Measurements from ENCODE around the gene GOSR2.
"Not testable (repeated sequence)": the region's sequence is repeated elsewhere in the genome, so short reads cannot be mapped to it uniquely, and the experiment has no call there.

GOSR2 gene

GRCh38 chr17:46935658-46936266, 12.8 kb downstream of the GOSR2 start:
- no peak for DNase-seq

DNA sequence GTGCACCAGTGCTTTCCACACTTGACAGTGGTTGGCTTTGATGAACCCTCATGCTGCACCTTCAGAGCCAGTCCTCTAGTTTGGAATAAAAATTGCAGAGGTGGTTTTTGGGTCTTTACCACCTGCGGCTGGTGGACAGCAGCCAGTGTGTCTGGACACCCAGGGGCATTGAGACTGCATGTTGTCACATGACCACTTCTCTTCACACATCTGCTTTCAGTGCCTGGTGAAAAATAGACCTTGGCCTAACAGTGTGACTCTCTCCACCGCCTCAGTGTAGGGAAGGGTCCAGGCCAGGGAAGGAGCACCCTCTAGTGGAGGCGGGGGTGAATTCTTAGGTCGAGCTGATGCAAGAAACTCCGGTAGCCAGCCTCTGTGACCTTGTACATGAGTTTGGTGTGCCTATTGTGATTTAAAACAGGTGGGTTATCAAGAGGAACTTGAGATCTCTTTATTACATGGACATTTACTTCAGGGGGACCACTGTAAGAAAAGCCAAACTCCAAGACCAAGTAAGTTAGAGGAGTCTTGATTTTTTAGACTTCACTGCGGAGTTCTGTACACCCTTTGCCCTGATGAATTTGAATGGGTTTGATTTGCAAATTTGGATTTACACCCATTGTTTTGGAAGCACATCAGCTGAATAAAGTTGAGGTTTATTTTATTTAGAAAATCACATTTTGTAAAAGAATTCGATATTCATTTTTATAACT, 17.9 kb downstream of the GOSR2 start:
- peak; percentile 77 for DNase-seq

DNA sequence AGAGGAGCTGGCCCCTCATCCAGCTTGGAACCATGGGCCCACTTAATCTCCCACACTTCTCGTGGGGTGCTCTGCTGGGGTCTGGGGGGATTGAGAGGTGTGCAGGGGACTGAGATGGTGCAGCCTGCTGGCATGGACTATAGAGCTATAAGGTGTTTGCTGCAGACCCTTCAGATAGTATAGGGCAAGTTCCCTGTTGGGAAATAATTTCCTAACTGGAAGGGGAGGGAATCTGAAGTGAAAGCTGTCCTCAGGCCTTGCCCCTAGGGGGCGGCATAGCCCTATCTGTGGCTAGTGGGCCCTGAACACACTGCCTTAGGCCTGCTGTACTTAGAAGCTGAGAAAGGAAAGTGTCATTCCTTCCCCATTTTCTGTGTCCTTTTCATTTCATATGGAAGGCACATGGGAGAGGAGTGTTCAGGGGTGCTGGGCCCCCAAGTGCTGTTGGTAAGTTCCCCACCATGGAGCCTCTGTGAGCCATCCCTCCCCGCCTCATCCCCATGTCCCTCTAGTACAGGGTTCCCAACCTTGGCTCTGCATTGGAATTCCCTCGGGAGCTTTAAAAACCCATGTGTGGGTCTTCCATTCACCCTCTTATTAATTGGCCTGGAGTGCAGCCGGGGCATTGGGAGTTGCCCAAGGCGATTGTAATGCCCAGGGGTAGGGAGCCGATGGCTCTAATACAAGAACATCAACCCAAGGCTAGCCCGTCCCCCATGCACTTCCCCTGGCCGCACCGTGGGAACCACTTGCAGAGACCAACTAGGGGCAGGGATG, 19.7 kb downstream of the GOSR2 start:
- peak; percentile 69 for DNase-seq

GRCh38 chr17:46943218-46943500, 20.2 kb downstream of the GOSR2 start:
- no peak for DNase-seq

DNA sequence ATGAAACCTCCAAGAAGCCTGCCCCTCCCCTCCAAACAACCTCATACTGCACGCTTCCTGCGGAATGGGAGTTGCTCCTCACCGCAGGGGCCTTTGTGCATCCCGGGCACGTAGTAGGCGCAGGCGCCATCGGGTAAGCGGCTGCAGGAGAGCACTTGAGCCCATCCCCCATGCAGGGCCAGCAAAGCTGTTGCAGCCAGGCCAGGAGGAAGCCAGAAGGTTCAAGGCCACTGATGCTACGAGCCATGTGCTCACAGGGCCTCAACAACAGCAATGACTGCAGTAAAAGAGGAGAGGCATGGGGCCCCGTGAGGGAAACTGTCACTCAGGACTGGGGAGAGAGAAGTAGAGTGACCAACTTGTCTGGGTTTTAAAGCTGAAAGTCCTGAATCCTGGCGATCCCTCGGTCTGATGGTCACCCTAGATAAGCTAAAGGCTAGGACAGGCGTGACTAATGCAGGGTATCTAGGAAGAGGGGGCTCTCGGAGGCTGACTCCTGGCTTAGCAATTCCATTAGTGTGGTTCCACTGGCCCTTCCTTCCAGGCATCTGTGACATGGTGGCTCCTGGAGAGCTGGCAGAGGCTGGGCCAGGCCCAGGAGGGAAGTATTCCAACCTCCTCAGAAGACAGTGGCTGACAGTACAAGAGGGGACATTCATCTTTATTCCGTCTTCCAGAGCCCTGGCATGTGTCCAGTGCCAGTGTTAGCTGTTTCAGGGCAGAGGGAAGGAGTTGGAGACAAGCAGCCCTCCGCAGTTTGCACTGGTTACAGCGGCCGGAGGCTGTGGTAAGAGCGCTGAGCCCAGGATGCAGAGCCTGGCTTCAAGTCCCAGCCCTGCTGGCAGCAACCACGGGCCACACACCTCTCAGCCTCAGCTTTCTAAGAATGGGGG, 20.8 kb downstream of the GOSR2 start:
- no peak for DNase-seq

DNA sequence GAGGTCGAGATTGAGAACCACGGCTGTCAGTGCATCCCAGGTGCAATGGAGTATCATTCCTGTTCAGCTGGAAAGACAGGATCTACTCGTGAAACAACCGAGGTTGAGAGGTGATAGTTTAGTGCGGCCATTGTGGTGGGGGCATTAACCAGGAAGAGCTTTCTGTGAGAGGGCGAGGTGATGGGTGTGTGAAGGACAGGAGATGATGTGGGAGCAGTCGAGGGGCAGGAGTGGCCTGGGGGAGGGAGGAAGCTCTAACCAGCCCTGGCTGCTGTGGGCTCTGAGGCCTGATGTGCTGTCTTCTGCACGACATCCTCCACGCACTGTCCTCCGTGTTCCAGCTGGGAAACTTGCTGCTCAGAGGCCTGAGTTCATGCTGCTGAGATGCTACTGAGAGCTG, 22.0 kb downstream of the GOSR2 start:
- no peak for DNase-seq

- DNase-seq, result no peak
Measured at GRCh38 chr17:46947216-46947615, 24.3 kb downstream of the GOSR2 start.

DNA sequence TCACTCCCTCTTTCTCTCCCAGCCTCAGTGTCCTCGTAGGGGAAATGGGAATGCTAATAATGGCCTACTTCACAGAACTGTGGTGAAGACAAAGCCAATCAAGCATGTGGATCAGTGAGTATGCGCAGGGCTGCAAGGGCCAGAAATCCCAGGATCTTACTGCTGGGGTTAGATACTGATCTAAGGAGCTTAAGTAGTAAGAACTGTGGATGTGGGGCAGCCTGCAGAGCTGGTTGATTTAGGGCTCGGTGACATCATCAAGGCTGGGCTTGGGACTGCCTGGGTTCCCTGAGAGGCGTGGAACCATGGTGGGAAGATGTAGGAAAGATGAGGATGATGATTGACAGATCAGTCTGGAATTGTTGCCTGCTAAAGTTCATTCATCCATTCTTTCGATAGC, 25.6 kb downstream of the GOSR2 start:
- no peak for DNase-seq

DNA sequence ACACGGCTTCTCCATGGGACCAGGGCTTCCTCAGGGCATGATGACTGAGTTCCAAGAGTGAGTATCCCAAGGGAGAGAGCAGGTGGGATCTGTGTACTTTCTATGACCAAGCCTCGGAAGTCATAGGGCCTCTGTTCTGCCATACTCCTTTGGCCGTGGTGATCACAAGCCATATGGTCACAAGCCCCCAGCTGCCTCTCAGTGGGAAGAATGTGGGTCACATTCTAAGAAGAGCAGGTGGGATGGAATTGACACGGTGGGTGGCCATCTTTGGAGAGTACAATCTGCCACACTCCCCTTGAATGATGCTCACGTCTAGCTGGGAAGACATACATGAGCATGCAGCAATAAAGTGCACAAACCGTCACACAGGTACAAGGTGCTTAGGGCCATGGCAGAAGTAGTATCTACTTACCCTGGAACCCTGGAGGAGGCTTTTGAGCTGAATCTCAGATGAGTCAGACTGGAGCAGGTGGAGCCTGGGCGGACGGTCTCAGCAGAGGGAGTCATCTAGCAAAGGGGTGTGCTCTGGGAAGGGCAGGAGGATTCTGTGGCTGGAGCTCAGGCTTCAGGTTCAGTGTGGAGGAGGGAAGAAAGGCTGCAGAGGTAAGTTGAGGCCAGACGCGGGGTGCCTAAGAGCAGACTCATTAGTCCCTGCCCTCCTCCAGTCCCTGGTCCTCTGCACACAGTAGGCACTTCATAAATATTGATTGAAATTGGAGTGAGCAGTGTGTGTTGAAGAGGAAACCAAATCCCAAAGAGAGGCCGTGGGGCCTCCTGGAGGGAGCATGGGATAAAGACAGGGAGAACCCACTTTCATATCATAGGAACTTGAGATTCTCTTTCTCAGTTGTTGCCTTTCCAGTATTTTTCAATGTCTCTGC, 26.6 kb downstream of the GOSR2 start:
- DNase-seq, result no peak

- no peak for DNase-seq
Measured at GRCh38 chr17:46950342-46950996, 27.5 kb downstream of the GOSR2 start.

DNA sequence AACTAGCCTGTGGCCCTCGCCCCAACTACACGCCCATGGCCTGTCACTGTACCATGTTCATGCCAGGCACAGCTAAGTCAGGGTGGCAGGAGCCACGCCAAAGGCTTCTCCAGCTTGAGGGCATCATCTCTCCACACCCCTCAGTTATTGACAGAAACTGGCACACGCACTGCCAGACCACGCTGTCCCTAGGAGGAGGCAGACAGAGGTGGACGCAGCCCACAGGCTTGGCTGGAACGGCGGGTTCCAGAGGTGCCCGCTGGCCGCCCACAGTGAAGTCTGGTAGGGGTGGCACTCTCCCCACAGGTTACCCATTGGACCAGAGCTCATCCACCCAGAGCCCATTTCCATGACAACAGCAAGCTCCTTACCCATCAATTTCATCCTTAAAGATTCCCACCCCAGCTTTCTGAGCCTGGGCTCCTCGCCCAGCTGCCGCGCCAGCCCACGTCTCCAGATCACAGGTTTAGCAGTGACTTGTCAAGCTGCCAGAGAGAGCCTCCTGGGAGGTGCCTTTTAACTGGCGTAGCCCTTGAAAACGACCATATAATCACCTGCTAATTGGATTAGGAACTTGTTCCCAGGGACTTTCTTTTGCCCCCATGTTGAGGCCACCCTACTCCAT, 28.1 kb downstream of the GOSR2 start:
- DNase-seq, result no peak

DNA sequence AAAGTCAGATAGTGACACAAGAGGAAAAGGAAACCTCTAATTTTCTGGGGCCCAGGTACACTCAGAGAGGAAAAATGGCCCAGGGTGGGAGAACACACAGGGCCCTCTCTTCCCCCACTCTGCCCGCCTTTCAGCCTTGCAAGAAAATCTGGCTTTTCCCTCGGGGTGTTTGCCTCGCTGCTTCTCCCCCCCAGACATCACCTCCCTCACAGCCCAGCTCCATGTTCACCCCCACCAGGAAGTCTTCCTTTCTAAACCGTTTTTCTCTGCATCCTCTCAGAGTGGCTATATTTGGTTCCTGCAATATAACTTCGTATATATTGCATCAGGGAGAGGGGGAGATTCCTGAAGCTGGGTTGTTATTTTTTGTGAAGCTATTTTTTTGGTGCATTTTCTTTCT, 28.7 kb downstream of the GOSR2 start:
- DNase-seq, result no peak

DNA sequence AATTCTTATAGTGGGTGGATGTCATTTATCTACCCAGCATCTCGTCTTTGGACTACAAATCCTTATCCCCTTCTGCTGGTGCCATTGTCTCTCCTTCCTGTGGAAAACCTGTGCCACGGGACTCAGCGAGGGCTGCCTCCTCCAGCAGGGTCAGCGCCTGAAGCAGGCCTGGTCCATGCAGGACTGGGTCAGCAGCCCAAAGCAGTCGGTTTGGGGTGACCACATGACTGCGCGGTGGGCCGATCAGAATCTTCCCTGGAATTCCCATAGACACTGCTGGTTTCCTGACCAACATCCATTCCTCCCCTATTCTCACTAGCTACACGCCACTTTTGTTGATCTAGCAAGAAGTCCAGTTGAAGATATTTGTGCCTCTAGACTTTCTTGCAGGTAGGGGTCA, 29.2 kb downstream of the GOSR2 start:
- DNase-seq, result no peak

GRCh38 chr17:46953191-46953590, 30.2 kb downstream of the GOSR2 start:
- DNase-seq, result not testable (repeated sequence)

- no peak for DNase-seq
Measured at GRCh38 chr17:46958041-46958591, 35.2 kb downstream of the GOSR2 start.

DNA sequence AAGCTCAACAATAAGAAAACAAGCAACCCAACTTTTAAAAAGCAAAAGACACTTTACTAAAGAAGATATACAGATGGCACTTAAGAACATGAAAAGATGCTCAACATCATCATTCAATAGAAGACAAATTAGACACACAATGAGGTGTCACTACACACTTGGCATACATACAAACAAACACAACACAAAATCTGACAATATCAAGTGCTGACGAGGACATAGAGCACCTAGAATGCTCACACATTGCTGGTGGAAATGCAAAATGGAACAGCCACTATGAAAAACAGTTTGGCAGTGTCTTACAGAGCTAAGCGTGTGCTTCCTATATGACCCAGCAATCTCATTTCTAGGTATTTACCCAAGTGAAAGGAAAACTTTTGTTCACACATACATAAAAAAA, 37.2 kb downstream of the GOSR2 start:
- DNase-seq, result no peak

- DNase-seq, result no peak
Measured at GRCh38 chr17:46962374-46962790, 39.4 kb downstream of the GOSR2 start.

DNA sequence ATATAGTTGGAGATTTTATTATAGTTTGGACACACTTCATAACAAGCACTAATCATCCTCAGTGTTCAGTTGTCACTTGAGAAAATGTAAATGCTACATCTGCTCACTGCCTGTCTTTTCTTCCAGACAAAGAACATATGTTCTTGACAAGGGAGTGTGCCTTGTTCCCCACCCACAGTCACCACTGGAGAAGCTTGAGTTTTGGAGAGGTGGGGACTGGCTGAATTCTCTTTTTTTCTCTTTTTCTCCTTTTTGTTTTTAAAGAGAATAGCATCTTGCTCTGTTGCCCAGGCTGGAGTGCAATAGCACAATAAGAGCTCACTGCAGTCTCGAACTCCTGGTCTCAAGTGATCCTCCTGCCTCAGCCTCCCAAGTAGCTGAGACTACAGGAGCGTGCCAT, 40.6 kb downstream of the GOSR2 start:
- no peak for DNase-seq

GRCh38 chr17:46964315-46965265, 41.6 kb downstream of the GOSR2 start:
- no peak for DNase-seq
